ENCODE measurements around the gene PTPN23. TPM values are rescaled to one million over a fixed set of nuclear protein-coding genes. Genes with fewer than 3 reads are reported as not detected.

The PTPN23 gene
- total RNA-seq, 2 donors from 2014 or later: 44.2 to 54.1 TPM

DNA sequence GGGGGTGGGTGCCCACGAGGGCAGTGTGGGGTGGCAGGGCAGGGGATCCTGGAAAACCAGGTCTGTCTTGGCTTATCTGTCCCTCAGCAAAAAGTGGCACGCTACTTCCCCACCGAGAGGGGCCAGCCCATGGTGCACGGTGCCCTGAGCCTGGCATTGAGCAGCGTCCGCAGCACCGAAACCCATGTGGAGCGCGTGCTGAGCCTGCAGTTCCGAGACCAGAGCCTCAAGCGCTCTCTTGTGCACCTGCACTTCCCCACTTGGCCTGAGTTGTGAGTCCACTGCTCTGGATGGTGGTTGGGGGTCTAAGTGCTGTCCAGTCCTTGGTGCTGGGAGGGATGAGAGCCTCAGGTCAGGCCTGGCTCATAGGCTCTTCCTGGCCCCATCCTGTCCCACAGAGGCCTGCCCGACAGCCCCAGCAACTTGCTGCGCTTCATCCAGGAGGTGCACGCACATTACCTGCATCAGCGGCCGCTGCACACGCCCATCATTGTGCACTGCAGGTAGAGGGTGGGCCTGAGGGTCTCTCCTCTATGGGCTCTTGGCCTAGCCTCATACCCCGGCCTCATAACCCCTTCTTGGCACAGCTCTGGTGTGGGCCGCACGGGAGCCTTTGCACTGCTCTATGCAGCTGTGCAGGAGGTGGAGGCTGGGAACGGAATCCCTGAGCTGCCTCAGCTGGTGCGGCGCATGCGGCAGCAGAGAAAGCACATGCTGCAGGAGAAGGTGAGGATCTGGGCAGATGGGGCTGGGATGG, 31.1 kb downstream of the PTPN23 start:
- Mint-ChIP-seq H3K36me3 (ENCODE audit: low read depth) (peaks cover 51% of the 10 kb centered on the region), H3K9me3 (peaks cover 3% of the 10 kb centered on the region), H3K4me3 (no peak overlapping the region), H3K27ac (no peak overlapping the region), H3K27me3 (ENCODE audit: insufficient read depth) (no peaks in the 10 kb centered on the region), H3K4me1 (no peaks in the 10 kb centered on the region)
- Histone ChIP-seq H3K27ac (ENCODE audit: low read depth, low read length) (no peak overlapping the region), H3K27me3 (ENCODE audit: control insufficient read depth, insufficient read depth, low read length, poor library complexity, severe bottlenecking) (no peaks in the 10 kb centered on the region), H3K36me3 (ENCODE audit: control insufficient read depth, insufficient read depth, low read length) (peaks cover 51% of the 10 kb centered on the region), H3K9ac (ENCODE audit: extremely low read depth, low read length, poor library complexity, severe bottlenecking) (no peak overlapping the region), H3K9me3 (ENCODE audit: control insufficient read depth, low read length) (no peaks in the 10 kb centered on the region), H3K4me1 (ENCODE audit: control insufficient read depth, insufficient read depth, low read length) (no peaks in the 10 kb centered on the region), H3K4me3 (ENCODE audit: low read length) (no peak overlapping the region)
- WGBS, 2 experiments (ENCODE audit: insufficient coverage in 1 of 2, insufficient read length in 1 of 2): 95 to 98% methylated on average over 10 to 24 of the region's 24 CpGs
- TF ChIP-seq, protein P1, sequence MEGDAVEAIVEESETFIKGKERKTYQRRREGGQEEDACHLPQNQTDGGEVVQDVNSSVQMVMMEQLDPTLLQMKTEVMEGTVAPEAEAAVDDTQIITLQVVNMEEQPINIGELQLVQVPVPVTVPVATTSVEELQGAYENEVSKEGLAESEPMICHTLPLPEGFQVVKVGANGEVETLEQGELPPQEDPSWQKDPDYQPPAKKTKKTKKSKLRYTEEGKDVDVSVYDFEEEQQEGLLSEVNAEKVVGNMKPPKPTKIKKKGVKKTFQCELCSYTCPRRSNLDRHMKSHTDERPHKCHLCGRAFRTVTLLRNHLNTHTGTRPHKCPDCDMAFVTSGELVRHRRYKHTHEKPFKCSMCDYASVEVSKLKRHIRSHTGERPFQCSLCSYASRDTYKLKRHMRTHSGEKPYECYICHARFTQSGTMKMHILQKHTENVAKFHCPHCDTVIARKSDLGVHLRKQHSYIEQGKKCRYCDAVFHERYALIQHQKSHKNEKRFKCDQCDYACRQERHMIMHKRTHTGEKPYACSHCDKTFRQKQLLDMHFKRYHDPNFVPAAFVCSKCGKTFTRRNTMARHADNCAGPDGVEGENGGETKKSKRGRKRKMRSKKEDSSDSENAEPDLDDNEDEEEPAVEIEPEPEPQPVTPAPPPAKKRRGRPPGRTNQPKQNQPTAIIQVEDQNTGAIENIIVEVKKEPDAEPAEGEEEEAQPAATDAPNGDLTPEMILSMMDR (conservative IDR thresholded peaks at IDR 0.05): no peak
- no peak for DNase-seq

DNA sequence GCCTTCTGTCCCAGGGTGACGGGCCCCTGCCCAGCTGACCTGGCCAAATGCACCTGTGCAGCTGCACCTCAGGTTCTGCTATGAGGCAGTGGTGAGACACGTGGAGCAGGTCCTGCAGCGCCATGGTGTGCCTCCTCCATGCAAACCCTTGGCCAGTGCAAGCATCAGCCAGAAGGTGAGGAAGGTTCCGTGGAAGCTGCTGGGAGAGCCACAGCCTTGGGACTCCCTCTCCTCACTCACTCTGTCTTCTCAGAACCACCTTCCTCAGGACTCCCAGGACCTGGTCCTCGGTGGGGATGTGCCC, 31.6 kb downstream of the PTPN23 start:
- Mint-ChIP-seq H3K4me3 (no peak overlapping the region), H3K9me3 (peaks cover 5% of the 10 kb centered on the region), H3K36me3 (ENCODE audit: low read depth) (peaks cover 50% of the 10 kb centered on the region), H3K4me1 (no peaks in the 10 kb centered on the region), H3K27ac (no peak overlapping the region), H3K27me3 (ENCODE audit: insufficient read depth) (no peaks in the 10 kb centered on the region)
- TF ChIP-seq, protein P1 (conservative IDR thresholded peaks at IDR 0.05): no peak
- no peak overlapping the region for H3K27ac ChIP-seq (ENCODE audit: low read depth, low read length)
- no peaks in the 10 kb centered on the region for H3K4me1 ChIP-seq (ENCODE audit: control insufficient read depth, insufficient read depth, low read length)
- H3K27me3 ChIP-seq (ENCODE audit: control insufficient read depth, insufficient read depth, low read length, poor library complexity, severe bottlenecking): no peaks in the 10 kb centered on the region
- no peak overlapping the region for H3K9ac ChIP-seq (ENCODE audit: extremely low read depth, low read length, poor library complexity, severe bottlenecking)
- H3K9me3 ChIP-seq (ENCODE audit: control insufficient read depth, low read length): no peaks in the 10 kb centered on the region
- 95 to 100% methylated on average over 2 to 5 of the region's 5 CpGs for WGBS, 2 experiments (ENCODE audit: insufficient coverage in 1 of 2, insufficient read length in 1 of 2)
- H3K4me3 ChIP-seq (ENCODE audit: low read length): no peak overlapping the region
- H3K36me3 ChIP-seq (ENCODE audit: control insufficient read depth, insufficient read depth, low read length): peaks cover 51% of the 10 kb centered on the region
- no peak for DNase-seq

GRCh38 chr3:47412842-47413520, 32.2 kb downstream of the PTPN23 start:
- H3K4me3 Mint-ChIP-seq: no peak overlapping the region
- WGBS, 2 experiments (ENCODE audit: insufficient coverage in 1 of 2, insufficient read length in 1 of 2): 84 to 95% methylated on average over 8 to 12 of the region's 12 CpGs
- no peaks in the 10 kb centered on the region for H3K4me1 Mint-ChIP-seq
- peak overlapping the region; percentile 3 for H3K27ac Mint-ChIP-seq
- TF ChIP-seq, protein P1 (conservative IDR thresholded peaks at IDR 0.05): no peak
- Histone ChIP-seq H3K9ac (ENCODE audit: extremely low read depth, low read length, poor library complexity, severe bottlenecking) (no peak overlapping the region), H3K27ac (ENCODE audit: low read depth, low read length) (peak overlapping the region; percentile 32), H3K27me3 (ENCODE audit: control insufficient read depth, insufficient read depth, low read length, poor library complexity, severe bottlenecking) (no peaks in the 10 kb centered on the region), H3K36me3 (ENCODE audit: control insufficient read depth, insufficient read depth, low read length) (peaks cover 49% of the 10 kb centered on the region), H3K4me1 (ENCODE audit: control insufficient read depth, insufficient read depth, low read length) (no peaks in the 10 kb centered on the region), H3K9me3 (ENCODE audit: control insufficient read depth, low read length) (no peaks in the 10 kb centered on the region), H3K4me3 (ENCODE audit: low read length) (no peak overlapping the region)
- H3K9me3 Mint-ChIP-seq: peaks cover 5% of the 10 kb centered on the region
- H3K36me3 Mint-ChIP-seq (ENCODE audit: low read depth): peaks cover 49% of the 10 kb centered on the region
- no peak for DNase-seq
- H3K27me3 Mint-ChIP-seq (ENCODE audit: insufficient read depth): no peaks in the 10 kb centered on the region

All from endodermal cell (in vitro differentiated cells).